ENCODE results near the gene TAF11L3.
"Not testable (repeated sequence)": the region's sequence is repeated elsewhere in the genome, so short reads cannot be mapped to it uniquely, and the experiment has no call there.

The TAF11L3 gene

DNA sequence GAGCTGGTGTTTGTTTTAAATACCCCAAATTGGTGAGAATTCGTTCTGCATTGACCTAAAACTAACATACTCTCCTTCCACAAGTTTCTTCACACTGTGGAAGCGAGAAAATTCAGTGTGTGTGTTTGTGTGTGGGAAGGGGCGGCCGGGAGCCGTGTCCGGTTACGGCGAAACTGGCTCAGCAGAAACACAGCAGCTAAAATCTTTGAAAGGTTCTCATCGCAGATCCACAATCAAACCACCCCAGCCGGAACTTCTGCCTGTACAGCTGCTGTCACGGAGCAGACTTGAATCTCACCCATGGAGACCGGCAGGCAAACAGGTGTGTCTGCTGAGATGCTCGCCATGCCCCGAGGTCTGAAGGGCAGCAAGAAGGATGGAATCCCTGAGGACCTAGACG is at the start of gene TAF11L3:
Gene TAF11L3, plus strand, starts transcription at position 301 of the 400 bp plus-strand sequence.
- H3K9me3 ChIP-seq (ENCODE audit: control insufficient read depth, insufficient read depth, low read length); DNase-seq (ENCODE audit: low read depth, low spot score); H3K4me1 ChIP-seq (ENCODE audit: control insufficient read depth, insufficient read depth, low read length); H3K27me3 ChIP-seq (ENCODE audit: control insufficient read depth, insufficient read depth, low read length); H3K36me3 ChIP-seq (ENCODE audit: control insufficient read depth, insufficient read depth, low read length); H3K4me3 ChIP-seq (ENCODE audit: low read length); H3K27ac ChIP-seq (ENCODE audit: low read length): not testable (repeated sequence)
- WGBS (ENCODE audit: insufficient coverage, insufficient read length) = no CpG with 5 or more reads among the region's 15 CpGs

DNA sequence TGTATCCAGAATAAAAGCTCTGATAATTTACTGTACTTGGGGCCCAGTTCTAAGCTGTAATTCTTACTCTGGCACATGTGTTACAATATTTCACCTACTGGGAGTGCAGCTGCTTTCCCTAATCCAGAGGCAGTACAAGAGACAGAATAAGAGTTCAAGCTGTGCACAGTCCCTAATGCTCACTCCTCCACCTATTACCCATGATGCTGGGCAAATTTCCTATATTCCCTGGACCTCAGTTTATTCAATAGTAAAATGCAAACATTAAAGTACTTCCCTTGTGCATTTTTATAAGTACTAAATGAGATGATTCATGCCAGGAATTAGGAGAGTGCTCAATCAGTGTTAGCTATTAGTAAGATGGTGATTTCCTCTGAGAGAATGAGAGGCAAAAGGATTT is 48.1 kb upstream of the TAF11L3 start:
- H3K9me3 ChIP-seq (ENCODE audit: control insufficient read depth, insufficient read depth, low read length) = no peaks in the 10 kb centered on the region
- no peak for DNase-seq (ENCODE audit: low read depth, low spot score)
- no peaks in the 10 kb centered on the region for H3K27me3 ChIP-seq (ENCODE audit: control insufficient read depth, insufficient read depth, low read length)
- no peaks in the 10 kb centered on the region for H3K36me3 ChIP-seq (ENCODE audit: control insufficient read depth, insufficient read depth, low read length)
- H3K27ac ChIP-seq (ENCODE audit: low read length) = no peak overlapping the region
- no peaks in the 10 kb centered on the region for H3K4me1 ChIP-seq (ENCODE audit: control insufficient read depth, insufficient read depth, low read length)
- no peak overlapping the region for H3K4me3 ChIP-seq (ENCODE audit: low read length)

DNA sequence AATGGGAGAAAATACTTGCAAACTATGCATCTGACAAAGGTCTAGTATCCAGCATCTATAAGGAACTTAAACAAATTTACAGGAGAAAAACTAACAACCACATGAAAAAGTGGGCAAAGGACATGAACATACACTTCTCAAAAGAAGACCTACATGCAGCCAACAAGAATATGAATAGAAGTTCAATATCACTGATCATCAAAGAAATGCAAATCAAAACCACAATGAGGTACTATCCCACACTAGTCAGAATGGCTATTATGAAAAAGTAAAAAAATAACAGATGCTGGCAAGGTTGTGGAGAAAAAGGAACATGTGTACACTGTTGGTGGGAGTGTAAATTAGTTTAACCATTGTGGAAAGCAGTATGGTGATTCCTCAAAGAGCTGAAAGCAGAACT is 43.1 kb upstream of the TAF11L3 start:
- H3K4me1 ChIP-seq (ENCODE audit: control insufficient read depth, insufficient read depth, low read length); H3K9me3 ChIP-seq (ENCODE audit: control insufficient read depth, insufficient read depth, low read length); DNase-seq (ENCODE audit: low read depth, low spot score); H3K27ac ChIP-seq (ENCODE audit: low read length); H3K27me3 ChIP-seq (ENCODE audit: control insufficient read depth, insufficient read depth, low read length); H3K36me3 ChIP-seq (ENCODE audit: control insufficient read depth, insufficient read depth, low read length); H3K4me3 ChIP-seq (ENCODE audit: low read length): not testable (repeated sequence)

DNA sequence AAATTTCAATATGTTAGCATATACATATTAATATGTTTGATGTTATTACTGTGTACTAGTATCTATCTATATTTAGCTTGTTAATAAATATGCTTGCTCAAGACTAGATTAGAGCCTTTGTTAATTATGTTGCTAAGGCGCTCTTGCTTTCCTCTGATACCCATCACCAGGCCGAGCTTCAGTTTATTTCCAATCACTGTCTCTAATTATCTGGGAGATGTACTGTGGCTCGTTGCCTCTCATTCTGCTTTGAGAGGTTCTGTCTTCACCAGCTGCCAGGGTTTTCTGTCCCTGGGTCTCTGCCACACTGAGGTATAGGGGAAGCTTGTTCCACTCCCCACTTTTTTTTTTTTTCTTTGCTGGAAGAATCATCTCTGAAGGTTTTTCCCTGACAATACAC is 41.1 kb upstream of the TAF11L3 start:
- no peaks in the 10 kb centered on the region for H3K36me3 ChIP-seq (ENCODE audit: control insufficient read depth, insufficient read depth, low read length)
- no peaks in the 10 kb centered on the region for H3K27me3 ChIP-seq (ENCODE audit: control insufficient read depth, insufficient read depth, low read length)
- H3K9me3 ChIP-seq (ENCODE audit: control insufficient read depth, insufficient read depth, low read length) = no peaks in the 10 kb centered on the region
- no CpG with 5 or more reads among the region's 3 CpGs for WGBS (ENCODE audit: insufficient coverage, insufficient read length)
- no peak for DNase-seq (ENCODE audit: low read depth, low spot score)
- H3K4me3 ChIP-seq (ENCODE audit: low read length) = no peak overlapping the region
- peaks cover 2% of the 10 kb centered on the region; the same call in 1 of the 2 replicates for H3K4me1 ChIP-seq (ENCODE audit: control insufficient read depth, insufficient read depth, low read length)
- no peak overlapping the region for H3K27ac ChIP-seq (ENCODE audit: low read length)

DNA sequence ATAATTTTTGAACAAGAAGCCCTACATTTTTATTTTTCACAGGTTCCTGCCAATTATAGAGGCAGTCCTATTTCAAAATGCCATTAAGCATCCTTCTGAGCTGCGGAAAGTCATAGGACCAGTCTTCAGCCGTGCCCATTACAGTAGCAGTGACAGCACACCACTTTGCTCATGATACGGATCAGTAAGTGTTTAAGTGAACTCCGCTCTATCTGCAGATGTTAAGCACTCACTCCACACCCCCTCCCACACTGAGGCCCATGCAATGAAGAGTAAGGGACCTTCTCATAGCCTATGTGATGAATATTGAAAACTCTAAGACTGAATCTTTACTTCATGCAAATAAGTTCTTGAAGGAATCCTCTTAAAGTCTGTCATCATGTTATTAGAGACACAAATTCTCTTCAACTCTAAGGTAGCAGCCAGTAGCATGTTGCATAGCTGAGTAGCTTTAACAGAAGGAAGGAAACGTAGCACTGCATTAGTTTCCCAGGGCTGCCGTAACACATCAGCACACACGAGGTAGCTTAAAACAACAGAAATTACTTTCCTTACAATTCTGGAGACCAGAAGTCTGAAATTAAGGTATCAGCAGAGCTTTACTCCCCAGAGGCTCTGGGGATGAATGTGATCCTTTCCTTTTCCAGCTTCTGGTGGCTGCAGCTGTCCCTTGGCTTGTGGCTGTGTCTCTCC is 40.4 kb upstream of the TAF11L3 start:
- no peak overlapping the region for H3K4me3 ChIP-seq (ENCODE audit: low read length)
- H3K27ac ChIP-seq (ENCODE audit: low read length) = no peak overlapping the region
- H3K27me3 ChIP-seq (ENCODE audit: control insufficient read depth, insufficient read depth, low read length) = no peaks in the 10 kb centered on the region
- no CpG with 5 or more reads among the region's 7 CpGs for WGBS (ENCODE audit: insufficient coverage, insufficient read length)
- no peak for DNase-seq (ENCODE audit: low read depth, low spot score)
- H3K9me3 ChIP-seq (ENCODE audit: control insufficient read depth, insufficient read depth, low read length) = no peaks in the 10 kb centered on the region
- peaks cover 2% of the 10 kb centered on the region; the same call in 1 of the 2 replicates for H3K4me1 ChIP-seq (ENCODE audit: control insufficient read depth, insufficient read depth, low read length)
- H3K36me3 ChIP-seq (ENCODE audit: control insufficient read depth, insufficient read depth, low read length) = no peaks in the 10 kb centered on the region

DNA sequence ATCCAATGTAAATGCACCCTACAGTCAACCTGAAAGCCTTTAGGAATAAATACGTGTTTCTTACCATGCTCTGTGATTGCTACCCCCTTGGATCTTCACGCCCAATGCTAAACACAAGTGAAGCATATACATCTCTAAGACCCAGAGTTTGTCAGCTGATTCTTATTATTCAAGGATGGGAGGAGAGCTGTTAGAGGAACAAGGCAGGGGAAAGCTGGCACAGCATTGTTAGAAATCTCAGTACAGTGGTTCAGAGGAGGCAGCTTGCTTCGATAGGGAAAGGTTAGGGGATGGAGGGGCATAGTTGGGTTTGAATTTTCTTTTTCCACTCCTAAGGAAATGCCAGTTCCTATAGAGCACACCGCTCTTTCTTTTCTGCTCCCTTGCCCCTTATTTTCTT is 36.8 kb upstream of the TAF11L3 start:
- H3K27ac ChIP-seq (ENCODE audit: low read length) = no peak overlapping the region
- DNase-seq (ENCODE audit: low read depth, low spot score) = no peak
- H3K9me3 ChIP-seq (ENCODE audit: control insufficient read depth, insufficient read depth, low read length) = no peaks in the 10 kb centered on the region
- no peaks in the 10 kb centered on the region for H3K36me3 ChIP-seq (ENCODE audit: control insufficient read depth, insufficient read depth, low read length)
- no peak overlapping the region for H3K4me3 ChIP-seq (ENCODE audit: low read length)
- no peaks in the 10 kb centered on the region for H3K27me3 ChIP-seq (ENCODE audit: control insufficient read depth, insufficient read depth, low read length)
- peaks cover 2% of the 10 kb centered on the region; the same call in 1 of the 2 replicates for H3K4me1 ChIP-seq (ENCODE audit: control insufficient read depth, insufficient read depth, low read length)
- no CpG with 5 or more reads among the region's 4 CpGs for WGBS (ENCODE audit: insufficient coverage, insufficient read length)

DNA sequence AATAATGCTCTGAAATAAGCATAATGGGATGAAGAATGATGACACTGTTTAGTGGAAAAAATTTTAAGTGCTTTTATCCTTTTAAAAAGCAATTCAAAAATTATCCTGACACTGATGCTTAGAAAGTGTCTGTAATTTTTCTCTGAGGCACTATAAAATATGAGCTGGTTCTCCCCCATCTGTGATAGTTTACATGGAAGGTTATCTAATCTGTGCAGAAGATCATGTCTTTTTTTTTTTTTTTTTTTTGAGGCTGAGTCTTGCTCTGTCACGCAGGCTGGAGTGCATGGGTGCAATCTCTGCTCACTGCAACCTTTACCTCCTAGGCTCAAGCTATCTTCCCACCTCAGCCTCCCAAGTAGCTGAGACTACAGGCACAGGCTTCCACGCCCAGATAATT is 35.4 kb upstream of the TAF11L3 start:
- Histone ChIP-seq H3K4me1 (ENCODE audit: control insufficient read depth, insufficient read depth, low read length) (peaks cover 2% of the 10 kb centered on the region; the same call in 1 of the 2 replicates), H3K9me3 (ENCODE audit: control insufficient read depth, insufficient read depth, low read length) (no peaks in the 10 kb centered on the region), H3K27ac (ENCODE audit: low read length) (no peak overlapping the region), H3K36me3 (ENCODE audit: control insufficient read depth, insufficient read depth, low read length) (no peaks in the 10 kb centered on the region), H3K4me3 (ENCODE audit: low read length) (no peak overlapping the region), H3K27me3 (ENCODE audit: control insufficient read depth, insufficient read depth, low read length) (no peaks in the 10 kb centered on the region)
- DNase-seq (ENCODE audit: low read depth, low spot score) = no peak
- WGBS (ENCODE audit: insufficient coverage, insufficient read length) = no CpG with 5 or more reads among the region's 2 CpGs

DNA sequence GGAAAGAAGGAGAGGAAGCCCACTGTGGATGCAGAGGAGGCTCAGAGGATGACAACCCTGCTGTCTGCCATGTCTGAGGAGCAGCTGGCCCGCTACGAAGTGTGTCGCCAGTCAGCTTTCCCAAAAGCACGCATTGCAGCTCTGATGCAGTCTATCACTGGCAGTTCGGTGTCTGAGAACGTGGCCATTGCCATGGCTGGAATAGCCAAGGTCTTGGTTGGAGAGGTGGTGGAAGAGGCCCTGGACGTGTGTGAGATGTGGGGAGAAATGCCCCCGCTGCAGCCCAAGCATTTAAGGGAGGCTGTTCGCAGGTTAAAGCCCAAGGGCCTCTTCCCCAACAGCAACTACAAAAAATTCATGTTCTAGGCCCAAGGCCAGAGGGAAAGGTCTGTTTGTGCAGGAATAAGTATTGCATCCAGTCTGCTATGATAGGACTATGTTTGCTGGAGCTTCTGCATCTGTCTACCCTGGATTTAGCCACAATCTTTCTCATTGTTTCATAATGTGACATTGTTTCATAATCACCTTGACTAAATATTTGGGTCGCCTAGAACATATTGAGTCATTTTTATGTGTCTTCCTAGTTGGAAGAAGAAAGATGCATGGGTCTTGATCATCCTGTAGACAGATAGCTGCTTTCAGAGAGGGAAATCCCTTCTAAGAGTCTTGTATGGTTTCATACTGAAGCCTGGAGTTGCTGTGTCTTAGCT is 31.5 kb upstream of the TAF11L3 start:
- H3K27me3 ChIP-seq (ENCODE audit: control insufficient read depth, insufficient read depth, low read length); DNase-seq (ENCODE audit: low read depth, low spot score); H3K4me1 ChIP-seq (ENCODE audit: control insufficient read depth, insufficient read depth, low read length); H3K4me3 ChIP-seq (ENCODE audit: low read length); H3K36me3 ChIP-seq (ENCODE audit: control insufficient read depth, insufficient read depth, low read length); H3K9me3 ChIP-seq (ENCODE audit: control insufficient read depth, insufficient read depth, low read length); H3K27ac ChIP-seq (ENCODE audit: low read length): not testable (repeated sequence)
- no CpG with 5 or more reads among the region's 10 CpGs for WGBS (ENCODE audit: insufficient coverage, insufficient read length)

DNA sequence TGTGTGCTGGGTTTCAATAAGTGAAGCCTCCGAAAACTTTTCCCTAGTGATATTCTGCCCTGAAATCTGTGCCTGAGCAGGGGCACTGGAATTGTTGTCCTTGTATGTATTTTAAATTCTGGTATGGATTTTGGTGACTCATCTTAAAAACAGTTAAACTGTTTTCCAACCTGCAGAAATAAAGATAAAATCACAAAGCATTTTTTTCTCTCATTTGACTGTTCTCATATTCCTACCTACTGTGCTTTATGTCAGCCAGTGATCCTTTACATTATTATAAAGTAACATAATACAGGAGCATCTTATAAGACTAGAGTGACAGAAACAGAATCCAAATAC is 31.0 kb upstream of the TAF11L3 start:
- H3K4me3 ChIP-seq (ENCODE audit: low read length) = no peak overlapping the region
- H3K9me3 ChIP-seq (ENCODE audit: control insufficient read depth, insufficient read depth, low read length) = no peaks in the 10 kb centered on the region
- no peak overlapping the region for H3K27ac ChIP-seq (ENCODE audit: low read length)
- DNase-seq (ENCODE audit: low read depth, low spot score) = no peak
- no peaks in the 10 kb centered on the region for H3K36me3 ChIP-seq (ENCODE audit: control insufficient read depth, insufficient read depth, low read length)
- H3K4me1 ChIP-seq (ENCODE audit: control insufficient read depth, insufficient read depth, low read length) = no peaks in the 10 kb centered on the region
- WGBS (ENCODE audit: insufficient coverage, insufficient read length) = no CpG with 5 or more reads among the region's 1 CpG
- no peaks in the 10 kb centered on the region for H3K27me3 ChIP-seq (ENCODE audit: control insufficient read depth, insufficient read depth, low read length)

DNA sequence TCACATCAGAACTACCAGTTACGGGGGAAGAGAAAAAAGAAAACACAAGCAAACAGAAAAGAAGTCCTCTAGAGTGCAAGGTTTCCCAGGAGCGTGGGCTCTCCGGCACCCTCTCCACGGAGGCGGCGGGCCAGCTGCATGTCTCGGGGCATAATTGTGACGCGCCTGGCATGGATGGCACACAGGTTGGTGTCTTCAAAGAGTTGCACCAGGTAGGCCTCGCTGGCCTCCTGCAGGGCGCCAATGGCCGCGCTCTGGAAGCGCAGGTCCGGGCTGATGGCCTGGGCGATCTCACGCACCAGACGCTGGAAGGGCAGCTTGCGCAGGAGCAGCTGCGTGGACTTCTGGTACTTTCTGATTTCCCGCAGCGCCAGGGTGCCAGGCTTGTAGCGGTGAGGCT is 26.9 kb upstream of the TAF11L3 start:
- H3K4me1 ChIP-seq (ENCODE audit: control insufficient read depth, insufficient read depth, low read length); H3K36me3 ChIP-seq (ENCODE audit: control insufficient read depth, insufficient read depth, low read length); H3K27me3 ChIP-seq (ENCODE audit: control insufficient read depth, insufficient read depth, low read length); H3K27ac ChIP-seq (ENCODE audit: low read length); DNase-seq (ENCODE audit: low read depth, low spot score); H3K9me3 ChIP-seq (ENCODE audit: control insufficient read depth, insufficient read depth, low read length); H3K4me3 ChIP-seq (ENCODE audit: low read length): not testable (repeated sequence)
- WGBS (ENCODE audit: insufficient coverage, insufficient read length) = no CpG with 5 or more reads among the region's 23 CpGs

DNA sequence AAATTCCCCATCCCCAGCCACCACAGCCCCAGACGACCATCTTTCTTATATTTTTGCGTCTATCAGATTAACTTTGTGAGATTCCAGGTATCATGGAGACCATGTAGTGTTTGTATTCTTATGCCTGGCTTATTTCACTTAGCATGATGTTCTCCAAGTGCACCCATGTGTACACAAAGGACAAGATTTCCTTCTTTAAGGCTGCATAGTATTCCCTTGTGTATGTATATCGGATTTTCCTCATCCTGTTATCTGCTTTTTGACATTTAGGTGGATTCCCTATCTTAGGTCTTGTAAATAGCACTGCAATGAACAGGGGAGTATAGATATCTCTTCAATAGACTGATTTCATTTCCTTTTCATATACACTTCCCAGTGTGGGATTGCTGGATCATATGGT is 25.4 kb upstream of the TAF11L3 start:
- no peak overlapping the region for H3K4me3 ChIP-seq (ENCODE audit: low read length)
- DNase-seq (ENCODE audit: low read depth, low spot score) = no peak
- WGBS (ENCODE audit: insufficient coverage, insufficient read length) = no CpG with 5 or more reads among the region's 3 CpGs
- no peaks in the 10 kb centered on the region for H3K36me3 ChIP-seq (ENCODE audit: control insufficient read depth, insufficient read depth, low read length)
- H3K4me1 ChIP-seq (ENCODE audit: control insufficient read depth, insufficient read depth, low read length) = no peaks in the 10 kb centered on the region
- no peaks in the 10 kb centered on the region for H3K27me3 ChIP-seq (ENCODE audit: control insufficient read depth, insufficient read depth, low read length)
- no peak overlapping the region for H3K27ac ChIP-seq (ENCODE audit: low read length)
- no peaks in the 10 kb centered on the region for H3K9me3 ChIP-seq (ENCODE audit: control insufficient read depth, insufficient read depth, low read length)
